Activated CD8-positive, alpha-beta memory T cell treated with anti-CD3 and anti-CD28 coated beads, Interleukin-2, amount 50 U/mL, for 48 hours (primary cell): ENCODE results near the gene PDCD2L.

Experiments
- DNase-seq: peaks from one replicate; pipeline ENCODE4 v3.0.0-alpha.2; 2020

PDCD2L gene

GRCh38 chr19:34474233-34474989, 70.2 kb downstream of the PDCD2L start:
- DNase-seq = no peak

DNA sequence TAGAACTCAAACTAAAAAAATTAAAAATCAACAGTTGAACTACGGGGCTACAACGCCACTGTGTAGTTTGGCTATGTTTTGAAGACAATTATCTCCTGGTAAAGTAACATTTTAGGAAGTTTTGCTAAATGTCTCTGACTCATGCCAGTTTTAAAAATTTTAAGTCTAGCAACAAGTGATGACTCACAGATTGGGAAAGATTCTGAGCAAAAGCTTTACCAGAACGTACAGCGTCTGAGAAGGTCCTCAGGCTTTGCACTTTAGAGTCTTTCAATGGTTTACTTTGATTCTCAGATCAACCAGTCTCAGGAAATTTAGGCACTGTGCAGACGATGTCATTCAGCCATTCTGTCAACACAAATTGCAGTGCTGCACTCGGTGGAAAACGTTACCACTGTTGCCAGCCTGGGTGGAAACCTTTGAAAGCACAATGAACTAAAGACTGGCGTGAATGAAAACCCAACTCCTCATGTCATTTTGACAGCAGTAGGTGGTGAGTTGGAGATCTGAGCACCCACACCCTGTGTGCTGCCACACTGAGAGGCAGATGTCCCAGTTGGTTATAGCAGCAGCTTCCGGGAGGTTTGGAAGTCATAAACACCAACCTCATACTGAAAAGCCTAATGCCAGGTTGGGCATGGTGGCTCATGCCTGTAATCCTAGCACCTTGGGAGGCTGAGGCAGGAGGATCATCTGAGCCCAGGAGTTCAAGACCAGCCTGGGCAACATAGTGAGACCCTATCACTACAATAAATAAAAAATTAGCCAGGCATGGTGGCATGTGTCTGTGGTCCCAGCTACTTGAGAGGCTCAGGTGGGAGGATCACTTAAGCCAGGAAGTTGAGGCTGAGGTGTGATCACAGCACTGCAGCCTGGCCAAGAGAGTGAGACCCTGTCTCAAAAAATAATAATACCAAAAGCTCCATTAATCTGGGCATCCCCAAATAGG, 71.1 kb downstream of the PDCD2L start:
- peak; percentile 59 for DNase-seq
